Measurements from ENCODE around the gene MAGI2. TPM values are rescaled to one million over a fixed set of nuclear protein-coding genes. Genes with fewer than 3 reads are reported as not detected.

Gene MAGI2
- total RNA-seq, 1 experiment from 2014 or later, result 0.22 TPM

DNA sequence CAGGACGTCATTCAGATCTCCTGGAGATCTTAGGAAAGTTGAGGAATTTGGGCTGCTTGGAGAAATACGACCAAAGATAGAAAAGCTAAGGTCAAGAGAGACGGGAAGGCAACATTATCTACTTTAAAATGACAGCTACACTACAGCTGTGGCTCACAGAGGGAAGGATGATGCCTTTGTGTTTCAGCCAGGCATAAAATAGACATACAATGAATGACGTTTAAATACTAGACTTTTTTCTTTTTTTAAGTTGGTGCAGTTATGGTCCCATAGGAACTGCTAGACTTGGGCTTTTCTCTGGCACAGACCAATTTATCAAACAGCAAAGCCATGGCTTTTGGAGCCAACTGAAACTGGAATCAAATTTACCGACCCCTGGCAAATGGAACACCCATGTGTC lies 164.8 kb downstream of the MAGI2 start:
- Histone ChIP-seq H3K9me2 (ENCODE audit: insufficient read depth) (no peaks in the 10 kb centered on the region), H3K4me2 (ENCODE audit: low read length) (no peak overlapping the region), H3K9ac (ENCODE audit: low read length) (no peak overlapping the region), H3K27me3 (ENCODE audit: insufficient read depth, low read length) (no peaks in the 10 kb centered on the region), H3K79me2 (ENCODE audit: insufficient read depth, low read length) (no peaks in the 10 kb centered on the region), H2AFZ (ENCODE audit: low read depth, low read length, poor library complexity, severe bottlenecking) (no peak overlapping the region), H3K4me1 (ENCODE audit: control insufficient read depth in 1 of 2, insufficient read depth in 2 of 2, low read length in 2 of 2) (no peaks in the 10 kb centered on the region), H4K20me1 (ENCODE audit: insufficient read depth) (no peaks in the 10 kb centered on the region), H3K27ac (ENCODE audit: low read depth, low read length) (no peak overlapping the region), H3K36me3 (ENCODE audit: control insufficient read depth in 1 of 2, insufficient read depth in 2 of 2, low read length in 2 of 2) (no peaks in the 10 kb centered on the region), H3K4me3 (replicated peaks in 1 of 2; ENCODE audit: low read depth in 1 of 2, low read length in 2 of 2) (no peak overlapping the region), H3K9me3 (ENCODE audit: control insufficient read depth in 1 of 2, insufficient read depth in 1 of 2, low read depth in 1 of 2, low read length in 2 of 2) (no peaks in the 10 kb centered on the region)
- ATAC-seq, result no peak
- no peak for DNase-seq (ENCODE audit: low read depth, low spot score)
- RAD21 ChIA-PET (ENCODE audit: low non-redundant PET in 1 of 2, low total read pairs in 2 of 2, uncharacterized antibody in 2 of 2, unreplicated experiment in 2 of 2), result no interaction called here
- CTCF ChIA-PET, result interaction anchor here (1.4 kb wide), 1 partner anchor 9 kb away, joined by 6 read pairs; no protein-coding TSS in a partner anchor
- intact Hi-C loops (cut with micrococcal nuclease), result no loop called here
- POLR2A ChIA-PET, result no interaction called here
- TF ChIP-seq RAD21 (IDR thresholded peaks at IDR 0.05; ENCODE audit: low read depth) (no peak), SP1 (IDR thresholded peaks at IDR 0.05; ENCODE audit: low read depth) (no peak), FOSL1 (IDR thresholded peaks at IDR 0.05; ENCODE audit: low read depth) (no peak)
- BruUV-seq (replicated peaks), result no TSS peak

DNA sequence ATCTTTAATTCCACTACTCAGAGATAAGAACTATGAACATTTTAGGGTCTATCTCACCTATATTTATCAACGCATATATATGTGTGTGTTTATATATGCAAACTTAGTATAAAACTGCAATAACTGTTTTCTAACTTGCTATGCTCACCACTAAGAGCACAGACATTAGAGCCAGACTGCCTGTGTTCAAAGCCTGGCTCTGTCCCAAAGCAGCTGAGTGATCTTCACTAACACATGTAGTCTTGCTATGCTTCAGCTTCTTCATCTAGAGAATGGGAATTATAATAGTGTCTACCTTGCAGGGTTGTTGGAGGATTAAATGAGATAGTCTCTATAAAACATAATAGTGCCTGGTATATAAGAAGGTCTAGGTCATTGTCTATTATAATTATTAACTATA lies 165.5 kb downstream of the MAGI2 start:
- Histone ChIP-seq H3K79me2 (ENCODE audit: insufficient read depth, low read length) (no peaks in the 10 kb centered on the region), H3K4me3 (replicated peaks in 1 of 2; ENCODE audit: low read depth in 1 of 2, low read length in 2 of 2) (no peak overlapping the region), H4K20me1 (ENCODE audit: insufficient read depth) (no peaks in the 10 kb centered on the region), H3K4me1 (ENCODE audit: control insufficient read depth in 1 of 2, insufficient read depth in 2 of 2, low read length in 2 of 2) (peaks cover 0 to 5% of the 10 kb centered on the region in 2 experiments; a peak in 2 of 4 replicates), H3K4me2 (ENCODE audit: low read length) (no peak overlapping the region), H3K27ac (ENCODE audit: low read depth, low read length) (no peak overlapping the region), H3K27me3 (ENCODE audit: insufficient read depth, low read length) (no peaks in the 10 kb centered on the region), H3K9me3 (ENCODE audit: control insufficient read depth in 1 of 2, insufficient read depth in 1 of 2, low read depth in 1 of 2, low read length in 2 of 2) (no peaks in the 10 kb centered on the region), H3K36me3 (ENCODE audit: control insufficient read depth in 1 of 2, insufficient read depth in 2 of 2, low read length in 2 of 2) (no peaks in the 10 kb centered on the region), H3K9me2 (ENCODE audit: insufficient read depth) (no peaks in the 10 kb centered on the region), H3K9ac (ENCODE audit: low read length) (no peak overlapping the region), H2AFZ (ENCODE audit: low read depth, low read length, poor library complexity, severe bottlenecking) (no peak overlapping the region)
- ChIA-PET POLR2A (no interaction called here), RAD21 (ENCODE audit: low non-redundant PET in 1 of 2, low total read pairs in 2 of 2, uncharacterized antibody in 2 of 2, unreplicated experiment in 2 of 2) (no interaction called here), CTCF (interaction anchor here (1.4 kb wide), 1 partner anchor 10 kb away, joined by 6 read pairs; no protein-coding TSS in a partner anchor)
- DNase-seq (ENCODE audit: low read depth, low spot score), result no peak
- intact Hi-C loops (cut with micrococcal nuclease), result no loop called here
- BruUV-seq (replicated peaks), result no TSS peak
- ATAC-seq, result no peak
- TF ChIP-seq CEBPB (IDR thresholded peaks at IDR 0.05; ENCODE audit: low read depth), result no peak
- no peak for TF ChIP-seq YY1 (IDR thresholded peaks at IDR 0.05; ENCODE audit: extremely low read depth, insufficient replicate concordance, low read depth, low read length)
- no peak for TF ChIP-seq EZH2 (IDR thresholded peaks at IDR 0.05)
- no peak for TF ChIP-seq SRF (IDR thresholded peaks at IDR 0.05; ENCODE audit: low read depth)
- TF ChIP-seq ZFX (IDR thresholded peaks at IDR 0.05), result no peak
- no peak for TF ChIP-seq ZNF274 (IDR thresholded peaks at IDR 0.05; ENCODE audit: low read depth, low read length)
- TF ChIP-seq EGR1 (IDR thresholded peaks at IDR 0.05; ENCODE audit: low read depth), result no peak
- TF ChIP-seq, protein P1, sequence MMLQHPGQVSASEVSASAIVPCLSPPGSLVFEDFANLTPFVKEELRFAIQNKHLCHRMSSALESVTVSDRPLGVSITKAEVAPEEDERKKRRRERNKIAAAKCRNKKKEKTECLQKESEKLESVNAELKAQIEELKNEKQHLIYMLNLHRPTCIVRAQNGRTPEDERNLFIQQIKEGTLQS (IDR thresholded peaks at IDR 0.05), result no peak
- no peak for TF ChIP-seq FOSL1 (IDR thresholded peaks at IDR 0.05; ENCODE audit: low read depth)
- TF ChIP-seq ELF1 (IDR thresholded peaks at IDR 0.05; ENCODE audit: borderline replicate concordance, low read depth), result no peak
- no peak for TF ChIP-seq RAD21 (IDR thresholded peaks at IDR 0.05; ENCODE audit: low read depth)
- TF ChIP-seq POLR2AphosphoS5 (IDR thresholded peaks at IDR 0.05; ENCODE audit: low read depth, low read length), result no peak
- TF ChIP-seq, protein P2, sequence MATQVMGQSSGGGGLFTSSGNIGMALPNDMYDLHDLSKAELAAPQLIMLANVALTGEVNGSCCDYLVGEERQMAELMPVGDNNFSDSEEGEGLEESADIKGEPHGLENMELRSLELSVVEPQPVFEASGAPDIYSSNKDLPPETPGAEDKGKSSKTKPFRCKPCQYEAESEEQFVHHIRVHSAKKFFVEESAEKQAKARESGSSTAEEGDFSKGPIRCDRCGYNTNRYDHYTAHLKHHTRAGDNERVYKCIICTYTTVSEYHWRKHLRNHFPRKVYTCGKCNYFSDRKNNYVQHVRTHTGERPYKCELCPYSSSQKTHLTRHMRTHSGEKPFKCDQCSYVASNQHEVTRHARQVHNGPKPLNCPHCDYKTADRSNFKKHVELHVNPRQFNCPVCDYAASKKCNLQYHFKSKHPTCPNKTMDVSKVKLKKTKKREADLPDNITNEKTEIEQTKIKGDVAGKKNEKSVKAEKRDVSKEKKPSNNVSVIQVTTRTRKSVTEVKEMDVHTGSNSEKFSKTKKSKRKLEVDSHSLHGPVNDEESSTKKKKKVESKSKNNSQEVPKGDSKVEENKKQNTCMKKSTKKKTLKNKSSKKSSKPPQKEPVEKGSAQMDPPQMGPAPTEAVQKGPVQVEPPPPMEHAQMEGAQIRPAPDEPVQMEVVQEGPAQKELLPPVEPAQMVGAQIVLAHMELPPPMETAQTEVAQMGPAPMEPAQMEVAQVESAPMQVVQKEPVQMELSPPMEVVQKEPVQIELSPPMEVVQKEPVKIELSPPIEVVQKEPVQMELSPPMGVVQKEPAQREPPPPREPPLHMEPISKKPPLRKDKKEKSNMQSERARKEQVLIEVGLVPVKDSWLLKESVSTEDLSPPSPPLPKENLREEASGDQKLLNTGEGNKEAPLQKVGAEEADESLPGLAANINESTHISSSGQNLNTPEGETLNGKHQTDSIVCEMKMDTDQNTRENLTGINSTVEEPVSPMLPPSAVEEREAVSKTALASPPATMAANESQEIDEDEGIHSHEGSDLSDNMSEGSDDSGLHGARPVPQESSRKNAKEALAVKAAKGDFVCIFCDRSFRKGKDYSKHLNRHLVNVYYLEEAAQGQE (IDR thresholded peaks at IDR 0.05; ENCODE audit: low read depth), result no peak
- TF ChIP-seq TCF7L2 (IDR thresholded peaks at IDR 0.05; ENCODE audit: borderline replicate concordance, extremely low read depth, insufficient read depth, insufficient read length), result no peak
- TF ChIP-seq SIN3A (IDR thresholded peaks at IDR 0.05; ENCODE audit: low read depth), result no peak
- TF ChIP-seq SP1 (IDR thresholded peaks at IDR 0.05; ENCODE audit: low read depth), result no peak
- TF ChIP-seq EZH2phosphoT487 (IDR thresholded peaks at IDR 0.05; ENCODE audit: borderline replicate concordance), result no peak
- no peak for TF ChIP-seq JUND (IDR thresholded peaks at IDR 0.05)
